ENCODE results near the gene PEX3. TPM values are rescaled to one million over a fixed set of nuclear protein-coding genes. Genes with fewer than 3 reads are reported as not detected.

Gene PEX3, protein sequence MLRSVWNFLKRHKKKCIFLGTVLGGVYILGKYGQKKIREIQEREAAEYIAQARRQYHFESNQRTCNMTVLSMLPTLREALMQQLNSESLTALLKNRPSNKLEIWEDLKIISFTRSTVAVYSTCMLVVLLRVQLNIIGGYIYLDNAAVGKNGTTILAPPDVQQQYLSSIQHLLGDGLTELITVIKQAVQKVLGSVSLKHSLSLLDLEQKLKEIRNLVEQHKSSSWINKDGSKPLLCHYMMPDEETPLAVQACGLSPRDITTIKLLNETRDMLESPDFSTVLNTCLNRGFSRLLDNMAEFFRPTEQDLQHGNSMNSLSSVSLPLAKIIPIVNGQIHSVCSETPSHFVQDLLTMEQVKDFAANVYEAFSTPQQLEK
- total RNA-seq (ENCODE audit: low replicate concordance): 20.6 and 27.0 TPM in 2 replicates

DNA sequence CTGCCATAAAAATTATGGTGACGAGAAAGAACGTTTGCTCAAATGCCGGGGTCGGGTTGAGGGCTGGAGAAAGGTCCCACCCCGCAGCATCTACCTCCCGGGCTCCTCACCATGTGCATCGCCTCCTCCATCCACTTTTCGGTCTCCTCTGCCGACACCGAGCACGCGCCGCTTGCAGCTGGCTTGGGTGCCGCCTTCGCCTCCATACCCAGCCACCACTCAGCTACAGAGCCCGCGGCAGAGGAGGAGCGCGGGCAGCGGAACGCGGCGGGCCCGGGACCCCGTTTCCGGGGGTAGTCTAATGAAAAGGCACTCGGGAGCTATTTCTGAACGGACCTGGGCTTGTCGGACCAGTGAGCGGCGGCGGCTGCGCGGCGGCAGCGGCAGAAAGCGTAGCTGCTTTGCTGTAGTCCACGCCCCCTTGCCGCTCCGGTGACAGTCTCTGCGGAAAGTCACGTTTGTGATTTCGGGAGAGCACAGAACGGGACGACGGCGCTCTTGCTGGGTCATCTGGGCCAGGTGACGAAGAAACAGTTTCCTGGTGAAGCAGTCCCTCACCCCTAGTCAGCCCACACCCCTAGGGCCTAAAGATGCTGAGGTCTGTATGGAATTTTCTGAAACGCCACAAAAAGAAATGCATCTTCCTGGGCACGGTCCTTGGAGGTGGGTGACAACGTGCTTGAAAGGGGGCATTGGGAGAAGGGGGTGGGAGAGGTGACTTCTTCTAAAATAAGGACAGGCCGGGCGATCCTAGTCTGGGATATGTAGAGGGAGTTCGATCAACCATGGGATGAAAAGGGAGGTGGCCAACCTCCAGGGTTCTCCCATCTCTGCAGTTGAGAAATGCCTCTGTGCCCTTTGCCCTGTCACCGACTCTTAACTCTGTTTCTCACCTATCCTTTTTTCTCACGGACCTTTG lies at the start of gene PEX3, which contains the start of gene ADAT2:
PEX3 (plus strand) TSS at position 353 of the 919 bp plus-strand sequence; CDS start at position 591, 238 bp downstream.
ADAT2 (minus strand) TSS at position 243 of the 919 bp plus-strand sequence; CDS start at position 206, 37 bp downstream.
- TF ChIP-seq, protein P1, sequence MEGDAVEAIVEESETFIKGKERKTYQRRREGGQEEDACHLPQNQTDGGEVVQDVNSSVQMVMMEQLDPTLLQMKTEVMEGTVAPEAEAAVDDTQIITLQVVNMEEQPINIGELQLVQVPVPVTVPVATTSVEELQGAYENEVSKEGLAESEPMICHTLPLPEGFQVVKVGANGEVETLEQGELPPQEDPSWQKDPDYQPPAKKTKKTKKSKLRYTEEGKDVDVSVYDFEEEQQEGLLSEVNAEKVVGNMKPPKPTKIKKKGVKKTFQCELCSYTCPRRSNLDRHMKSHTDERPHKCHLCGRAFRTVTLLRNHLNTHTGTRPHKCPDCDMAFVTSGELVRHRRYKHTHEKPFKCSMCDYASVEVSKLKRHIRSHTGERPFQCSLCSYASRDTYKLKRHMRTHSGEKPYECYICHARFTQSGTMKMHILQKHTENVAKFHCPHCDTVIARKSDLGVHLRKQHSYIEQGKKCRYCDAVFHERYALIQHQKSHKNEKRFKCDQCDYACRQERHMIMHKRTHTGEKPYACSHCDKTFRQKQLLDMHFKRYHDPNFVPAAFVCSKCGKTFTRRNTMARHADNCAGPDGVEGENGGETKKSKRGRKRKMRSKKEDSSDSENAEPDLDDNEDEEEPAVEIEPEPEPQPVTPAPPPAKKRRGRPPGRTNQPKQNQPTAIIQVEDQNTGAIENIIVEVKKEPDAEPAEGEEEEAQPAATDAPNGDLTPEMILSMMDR (IDR thresholded peaks at IDR 0.05; ENCODE audit: insufficient read depth, low read length): no peak
- DNase-seq (ENCODE audit: low read depth): peak; percentile 93

DNA sequence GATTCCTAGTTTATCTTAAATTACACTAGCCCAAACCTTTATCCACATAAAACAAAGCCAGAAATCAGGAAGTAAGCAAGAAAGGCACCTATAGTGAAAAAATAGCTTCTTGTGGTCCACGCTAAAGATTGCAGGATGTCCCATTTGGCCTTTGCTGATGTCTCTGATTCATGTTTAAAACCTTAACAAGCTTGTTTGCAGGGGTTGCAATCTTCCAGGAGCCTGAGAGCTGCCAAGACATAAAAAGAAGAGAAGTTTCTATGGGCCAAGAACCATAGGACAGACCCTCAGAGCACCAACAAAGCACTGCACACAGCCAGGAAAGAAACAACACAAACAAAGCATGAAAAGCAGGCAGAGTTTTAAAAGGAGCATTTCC lies 49.5 kb upstream of the PEX3 start:
- H3K4me3 ChIP-seq (ENCODE audit: low read depth, low read length): no peak overlapping the region
- TF ChIP-seq, protein P1 (IDR thresholded peaks at IDR 0.05; ENCODE audit: insufficient read depth, low read length): no peak
- no peak for DNase-seq (ENCODE audit: low read depth)

More for the DNA sequence above, at the start of gene PEX3, which contains the start of gene ADAT2:
- peak within 1 kb of the TSS; percentile 98 for H3K4me3 ChIP-seq (ENCODE audit: low read depth, low read length)

DNA sequence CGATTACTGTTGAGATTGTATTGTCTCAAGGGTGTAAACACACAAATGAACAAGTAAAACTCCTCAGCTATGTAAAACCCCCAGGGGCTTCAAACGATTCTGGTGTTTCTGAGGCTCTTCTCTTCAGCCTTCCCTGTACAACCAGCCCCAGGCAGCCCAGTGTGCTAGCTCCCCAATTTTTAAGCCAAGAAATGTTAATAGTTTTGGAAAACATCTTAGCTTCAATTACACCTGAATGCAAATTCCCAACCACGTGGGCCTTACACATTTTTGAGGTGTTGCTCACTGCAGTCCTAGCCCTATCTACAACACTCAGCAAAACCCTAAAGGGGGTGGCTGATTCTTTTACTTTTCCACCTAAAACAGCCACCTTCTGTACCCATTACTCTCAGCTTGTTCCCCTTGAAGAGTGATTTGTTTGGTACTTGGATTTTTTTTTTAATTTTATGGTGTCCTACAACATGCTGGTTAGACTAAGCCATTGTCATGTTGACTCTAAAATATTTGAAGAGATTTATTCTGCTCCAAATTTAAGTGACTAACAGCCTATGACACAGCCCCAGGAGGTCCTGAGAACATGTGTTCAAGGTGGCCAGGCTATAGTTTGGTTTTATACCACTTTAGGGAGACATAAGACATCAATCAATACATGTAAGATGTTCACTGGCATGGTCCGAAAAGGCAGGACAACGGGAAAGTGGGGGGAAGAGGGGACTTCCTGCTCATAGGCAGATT lies 48.8 kb upstream of the PEX3 start:
- TF ChIP-seq, protein P1 (IDR thresholded peaks at IDR 0.05; ENCODE audit: insufficient read depth, low read length): no peak
- no peak for DNase-seq (ENCODE audit: low read depth)

DNA sequence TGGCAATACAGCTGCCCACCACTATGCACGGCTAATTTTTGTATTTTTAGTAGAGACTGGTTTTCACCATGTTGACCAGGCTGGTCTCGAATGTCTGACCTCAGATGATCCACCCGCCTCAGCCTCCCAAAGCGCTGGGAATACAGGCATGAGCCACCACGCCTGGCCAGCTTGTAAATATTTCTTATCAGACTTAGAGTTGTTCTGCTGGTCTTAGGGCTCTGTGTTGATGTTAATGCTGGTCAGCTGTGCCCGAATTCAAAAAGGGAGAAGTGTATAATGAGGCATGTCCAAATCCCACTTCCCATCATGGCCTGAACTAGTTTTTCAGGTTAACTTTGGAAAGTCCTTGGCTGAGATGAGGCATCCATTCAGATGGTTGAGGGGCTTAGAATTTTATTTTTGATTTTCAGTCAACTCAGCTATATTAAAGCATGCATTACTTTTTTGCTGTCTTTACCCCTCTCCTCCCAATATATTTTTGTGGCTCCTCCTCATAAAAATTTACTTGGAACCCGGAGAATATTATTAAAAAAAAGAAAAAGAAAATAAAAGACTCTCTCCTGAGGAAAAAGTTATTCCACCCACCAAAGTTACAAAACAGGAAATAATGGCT lies 47.8 kb upstream of the PEX3 start:
- no peak overlapping the region for H3K4me3 ChIP-seq (ENCODE audit: low read depth, low read length)
- TF ChIP-seq, protein P1 (IDR thresholded peaks at IDR 0.05; ENCODE audit: insufficient read depth, low read length): no peak
- no peak for DNase-seq (ENCODE audit: low read depth)

More for the DNA sequence above, 48.8 kb upstream of the PEX3 start:
- no peak overlapping the region for H3K4me3 ChIP-seq (ENCODE audit: low read depth, low read length)

DNA sequence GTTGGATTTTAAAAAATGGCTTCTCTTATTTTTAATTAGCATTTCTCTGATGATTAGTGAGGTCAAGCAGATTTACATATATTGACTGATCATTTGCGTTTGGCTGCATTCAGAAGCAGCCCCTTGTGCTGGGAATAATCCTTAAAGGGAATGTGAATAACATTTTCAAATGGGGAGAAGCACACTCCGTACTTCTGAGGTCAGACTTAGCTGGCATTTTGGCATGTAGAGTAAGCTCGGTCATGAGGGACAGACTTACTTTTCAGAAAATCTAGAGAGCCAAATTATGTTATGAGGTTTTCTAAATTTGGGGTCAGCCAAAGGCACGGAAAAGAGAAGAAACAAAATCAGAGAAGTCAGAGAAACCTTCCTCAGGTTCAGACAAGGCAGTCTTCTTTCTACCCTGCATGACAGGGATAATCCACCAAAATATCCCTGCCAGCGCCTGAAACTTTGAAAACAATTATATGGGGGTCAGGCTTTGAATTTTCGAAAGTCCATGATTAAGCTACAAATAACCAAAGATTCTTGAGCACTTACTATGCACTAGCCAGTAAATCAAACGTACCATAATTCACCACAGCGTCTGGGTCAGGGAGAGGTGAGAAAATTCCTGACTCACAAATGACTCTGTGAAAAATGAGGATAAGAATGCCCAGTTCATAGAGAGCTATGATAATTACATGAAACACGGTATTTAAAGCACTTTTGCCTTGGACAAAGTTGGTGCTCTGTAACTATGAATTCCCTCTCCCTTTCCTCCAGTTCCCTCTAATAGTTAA lies 45.0 kb upstream of the PEX3 start:
- no peak overlapping the region for H3K4me3 ChIP-seq (ENCODE audit: low read depth, low read length)
- TF ChIP-seq, protein P1 (IDR thresholded peaks at IDR 0.05; ENCODE audit: insufficient read depth, low read length): no peak
- DNase-seq (ENCODE audit: low read depth): peak; percentile 60
